ENCODE measurements around the gene CTPS1. TPM values are rescaled to one million over a fixed set of nuclear protein-coding genes. Genes with fewer than 3 reads are reported as not detected.

The CTPS1 gene
- total RNA-seq, 1 experiment from 2014 or later = 73.4 TPM

DNA sequence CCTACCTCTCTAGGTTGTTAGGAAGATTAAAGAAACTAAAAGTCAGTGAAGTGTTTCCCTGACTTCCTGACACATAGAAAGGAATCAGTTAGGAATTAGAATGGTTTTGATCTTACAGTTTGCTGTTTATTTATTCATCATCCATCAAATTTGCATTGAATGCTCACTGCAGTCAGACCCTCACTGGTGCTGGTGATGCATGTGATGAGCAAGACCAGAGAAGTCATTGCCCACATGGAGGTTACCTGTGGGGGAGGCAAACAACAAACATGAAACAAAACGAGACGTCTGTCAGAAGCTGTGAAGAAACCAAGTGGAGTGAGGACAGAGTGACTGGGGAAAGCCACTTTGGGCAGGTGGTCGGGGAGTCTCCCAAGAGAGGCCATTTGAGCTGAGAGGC, 6.4 kb downstream of the CTPS1 start:
- peaks cover 14% of the 10 kb centered on the region for H3K4me1 Mint-ChIP-seq
- TF ChIP-seq, protein P1, sequence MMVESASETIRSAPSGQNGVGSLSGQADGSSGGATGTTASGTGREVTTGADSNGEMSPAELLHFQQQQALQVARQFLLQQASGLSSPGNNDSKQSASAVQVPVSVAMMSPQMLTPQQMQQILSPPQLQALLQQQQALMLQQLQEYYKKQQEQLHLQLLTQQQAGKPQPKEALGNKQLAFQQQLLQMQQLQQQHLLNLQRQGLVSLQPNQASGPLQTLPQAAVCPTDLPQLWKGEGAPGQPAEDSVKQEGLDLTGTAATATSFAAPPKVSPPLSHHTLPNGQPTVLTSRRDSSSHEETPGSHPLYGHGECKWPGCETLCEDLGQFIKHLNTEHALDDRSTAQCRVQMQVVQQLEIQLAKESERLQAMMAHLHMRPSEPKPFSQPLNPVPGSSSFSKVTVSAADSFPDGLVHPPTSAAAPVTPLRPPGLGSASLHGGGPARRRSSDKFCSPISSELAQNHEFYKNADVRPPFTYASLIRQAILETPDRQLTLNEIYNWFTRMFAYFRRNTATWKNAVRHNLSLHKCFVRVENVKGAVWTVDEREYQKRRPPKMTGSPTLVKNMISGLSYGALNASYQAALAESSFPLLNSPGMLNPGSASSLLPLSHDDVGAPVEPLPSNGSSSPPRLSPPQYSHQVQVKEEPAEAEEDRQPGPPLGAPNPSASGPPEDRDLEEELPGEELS (CRISPR knock-in tag; IDR thresholded peaks at IDR 0.05) = no peak
- TF ChIP-seq ESRRA (CRISPR knock-in tag; IDR thresholded peaks at IDR 0.05; ENCODE audit: borderline replicate concordance) (no peak), FOXK1 (CRISPR knock-in tag; IDR thresholded peaks at IDR 0.05) (no peak), KAT7 (CRISPR knock-in tag; IDR thresholded peaks at IDR 0.05; ENCODE audit: borderline replicate concordance) (no peak), TP53 (CRISPR knock-in tag; IDR thresholded peaks at IDR 0.05) (no peak), TCF7 (CRISPR knock-in tag; IDR thresholded peaks at IDR 0.05; ENCODE audit: low read depth) (no peak), NR1H2 (CRISPR knock-in tag; IDR thresholded peaks at IDR 0.05) (no peak), OVOL2 (CRISPR knock-in tag; IDR thresholded peaks at IDR 0.05; ENCODE audit: borderline replicate concordance) (no peak), SOX15 (CRISPR knock-in tag; IDR thresholded peaks at IDR 0.05) (no peak)
- TF ChIP-seq, protein P2, sequence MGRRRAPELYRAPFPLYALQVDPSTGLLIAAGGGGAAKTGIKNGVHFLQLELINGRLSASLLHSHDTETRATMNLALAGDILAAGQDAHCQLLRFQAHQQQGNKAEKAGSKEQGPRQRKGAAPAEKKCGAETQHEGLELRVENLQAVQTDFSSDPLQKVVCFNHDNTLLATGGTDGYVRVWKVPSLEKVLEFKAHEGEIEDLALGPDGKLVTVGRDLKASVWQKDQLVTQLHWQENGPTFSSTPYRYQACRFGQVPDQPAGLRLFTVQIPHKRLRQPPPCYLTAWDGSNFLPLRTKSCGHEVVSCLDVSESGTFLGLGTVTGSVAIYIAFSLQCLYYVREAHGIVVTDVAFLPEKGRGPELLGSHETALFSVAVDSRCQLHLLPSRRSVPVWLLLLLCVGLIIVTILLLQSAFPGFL (CRISPR knock-in tag; IDR thresholded peaks at IDR 0.05; ENCODE audit: borderline replicate concordance) = no peak
- TF ChIP-seq, protein P3, sequence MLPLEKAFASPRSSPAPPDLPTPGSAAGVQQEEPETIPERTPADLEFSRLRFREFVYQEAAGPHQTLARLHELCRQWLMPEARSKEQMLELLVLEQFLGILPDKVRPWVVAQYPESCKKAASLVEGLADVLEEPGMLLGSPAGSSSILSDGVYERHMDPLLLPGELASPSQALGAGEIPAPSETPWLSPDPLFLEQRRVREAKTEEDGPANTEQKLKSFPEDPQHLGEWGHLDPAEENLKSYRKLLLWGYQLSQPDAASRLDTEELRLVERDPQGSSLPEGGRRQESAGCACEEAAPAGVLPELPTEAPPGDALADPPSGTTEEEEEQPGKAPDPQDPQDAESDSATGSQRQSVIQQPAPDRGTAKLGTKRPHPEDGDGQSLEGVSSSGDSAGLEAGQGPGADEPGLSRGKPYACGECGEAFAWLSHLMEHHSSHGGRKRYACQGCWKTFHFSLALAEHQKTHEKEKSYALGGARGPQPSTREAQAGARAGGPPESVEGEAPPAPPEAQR (CRISPR knock-in tag; IDR thresholded peaks at IDR 0.05) = no peak
- TF ChIP-seq, protein P4, sequence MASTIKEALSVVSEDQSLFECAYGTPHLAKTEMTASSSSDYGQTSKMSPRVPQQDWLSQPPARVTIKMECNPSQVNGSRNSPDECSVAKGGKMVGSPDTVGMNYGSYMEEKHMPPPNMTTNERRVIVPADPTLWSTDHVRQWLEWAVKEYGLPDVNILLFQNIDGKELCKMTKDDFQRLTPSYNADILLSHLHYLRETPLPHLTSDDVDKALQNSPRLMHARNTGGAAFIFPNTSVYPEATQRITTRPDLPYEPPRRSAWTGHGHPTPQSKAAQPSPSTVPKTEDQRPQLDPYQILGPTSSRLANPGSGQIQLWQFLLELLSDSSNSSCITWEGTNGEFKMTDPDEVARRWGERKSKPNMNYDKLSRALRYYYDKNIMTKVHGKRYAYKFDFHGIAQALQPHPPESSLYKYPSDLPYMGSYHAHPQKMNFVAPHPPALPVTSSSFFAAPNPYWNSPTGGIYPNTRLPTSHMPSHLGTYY (CRISPR knock-in tag; IDR thresholded peaks at IDR 0.05) = no peak
- TF ChIP-seq, protein P5, sequence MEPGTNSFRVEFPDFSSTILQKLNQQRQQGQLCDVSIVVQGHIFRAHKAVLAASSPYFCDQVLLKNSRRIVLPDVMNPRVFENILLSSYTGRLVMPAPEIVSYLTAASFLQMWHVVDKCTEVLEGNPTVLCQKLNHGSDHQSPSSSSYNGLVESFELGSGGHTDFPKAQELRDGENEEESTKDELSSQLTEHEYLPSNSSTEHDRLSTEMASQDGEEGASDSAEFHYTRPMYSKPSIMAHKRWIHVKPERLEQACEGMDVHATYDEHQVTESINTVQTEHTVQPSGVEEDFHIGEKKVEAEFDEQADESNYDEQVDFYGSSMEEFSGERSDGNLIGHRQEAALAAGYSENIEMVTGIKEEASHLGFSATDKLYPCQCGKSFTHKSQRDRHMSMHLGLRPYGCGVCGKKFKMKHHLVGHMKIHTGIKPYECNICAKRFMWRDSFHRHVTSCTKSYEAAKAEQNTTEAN (CRISPR knock-in tag; IDR thresholded peaks at IDR 0.05) = no peak
- TF ChIP-seq, protein P6, sequence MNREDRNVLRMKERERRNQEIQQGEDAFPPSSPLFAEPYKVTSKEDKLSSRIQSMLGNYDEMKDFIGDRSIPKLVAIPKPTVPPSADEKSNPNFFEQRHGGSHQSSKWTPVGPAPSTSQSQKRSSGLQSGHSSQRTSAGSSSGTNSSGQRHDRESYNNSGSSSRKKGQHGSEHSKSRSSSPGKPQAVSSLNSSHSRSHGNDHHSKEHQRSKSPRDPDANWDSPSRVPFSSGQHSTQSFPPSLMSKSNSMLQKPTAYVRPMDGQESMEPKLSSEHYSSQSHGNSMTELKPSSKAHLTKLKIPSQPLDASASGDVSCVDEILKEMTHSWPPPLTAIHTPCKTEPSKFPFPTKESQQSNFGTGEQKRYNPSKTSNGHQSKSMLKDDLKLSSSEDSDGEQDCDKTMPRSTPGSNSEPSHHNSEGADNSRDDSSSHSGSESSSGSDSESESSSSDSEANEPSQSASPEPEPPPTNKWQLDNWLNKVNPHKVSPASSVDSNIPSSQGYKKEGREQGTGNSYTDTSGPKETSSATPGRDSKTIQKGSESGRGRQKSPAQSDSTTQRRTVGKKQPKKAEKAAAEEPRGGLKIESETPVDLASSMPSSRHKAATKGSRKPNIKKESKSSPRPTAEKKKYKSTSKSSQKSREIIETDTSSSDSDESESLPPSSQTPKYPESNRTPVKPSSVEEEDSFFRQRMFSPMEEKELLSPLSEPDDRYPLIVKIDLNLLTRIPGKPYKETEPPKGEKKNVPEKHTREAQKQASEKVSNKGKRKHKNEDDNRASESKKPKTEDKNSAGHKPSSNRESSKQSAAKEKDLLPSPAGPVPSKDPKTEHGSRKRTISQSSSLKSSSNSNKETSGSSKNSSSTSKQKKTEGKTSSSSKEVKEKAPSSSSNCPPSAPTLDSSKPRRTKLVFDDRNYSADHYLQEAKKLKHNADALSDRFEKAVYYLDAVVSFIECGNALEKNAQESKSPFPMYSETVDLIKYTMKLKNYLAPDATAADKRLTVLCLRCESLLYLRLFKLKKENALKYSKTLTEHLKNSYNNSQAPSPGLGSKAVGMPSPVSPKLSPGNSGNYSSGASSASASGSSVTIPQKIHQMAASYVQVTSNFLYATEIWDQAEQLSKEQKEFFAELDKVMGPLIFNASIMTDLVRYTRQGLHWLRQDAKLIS (CRISPR knock-in tag; IDR thresholded peaks at IDR 0.05; ENCODE audit: borderline replicate concordance) = no peak
- TF ChIP-seq, protein P7, sequence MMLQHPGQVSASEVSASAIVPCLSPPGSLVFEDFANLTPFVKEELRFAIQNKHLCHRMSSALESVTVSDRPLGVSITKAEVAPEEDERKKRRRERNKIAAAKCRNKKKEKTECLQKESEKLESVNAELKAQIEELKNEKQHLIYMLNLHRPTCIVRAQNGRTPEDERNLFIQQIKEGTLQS (CRISPR knock-in tag; conservative IDR thresholded peaks at IDR 0.05) = no peak
- TF ChIP-seq, protein P8, sequence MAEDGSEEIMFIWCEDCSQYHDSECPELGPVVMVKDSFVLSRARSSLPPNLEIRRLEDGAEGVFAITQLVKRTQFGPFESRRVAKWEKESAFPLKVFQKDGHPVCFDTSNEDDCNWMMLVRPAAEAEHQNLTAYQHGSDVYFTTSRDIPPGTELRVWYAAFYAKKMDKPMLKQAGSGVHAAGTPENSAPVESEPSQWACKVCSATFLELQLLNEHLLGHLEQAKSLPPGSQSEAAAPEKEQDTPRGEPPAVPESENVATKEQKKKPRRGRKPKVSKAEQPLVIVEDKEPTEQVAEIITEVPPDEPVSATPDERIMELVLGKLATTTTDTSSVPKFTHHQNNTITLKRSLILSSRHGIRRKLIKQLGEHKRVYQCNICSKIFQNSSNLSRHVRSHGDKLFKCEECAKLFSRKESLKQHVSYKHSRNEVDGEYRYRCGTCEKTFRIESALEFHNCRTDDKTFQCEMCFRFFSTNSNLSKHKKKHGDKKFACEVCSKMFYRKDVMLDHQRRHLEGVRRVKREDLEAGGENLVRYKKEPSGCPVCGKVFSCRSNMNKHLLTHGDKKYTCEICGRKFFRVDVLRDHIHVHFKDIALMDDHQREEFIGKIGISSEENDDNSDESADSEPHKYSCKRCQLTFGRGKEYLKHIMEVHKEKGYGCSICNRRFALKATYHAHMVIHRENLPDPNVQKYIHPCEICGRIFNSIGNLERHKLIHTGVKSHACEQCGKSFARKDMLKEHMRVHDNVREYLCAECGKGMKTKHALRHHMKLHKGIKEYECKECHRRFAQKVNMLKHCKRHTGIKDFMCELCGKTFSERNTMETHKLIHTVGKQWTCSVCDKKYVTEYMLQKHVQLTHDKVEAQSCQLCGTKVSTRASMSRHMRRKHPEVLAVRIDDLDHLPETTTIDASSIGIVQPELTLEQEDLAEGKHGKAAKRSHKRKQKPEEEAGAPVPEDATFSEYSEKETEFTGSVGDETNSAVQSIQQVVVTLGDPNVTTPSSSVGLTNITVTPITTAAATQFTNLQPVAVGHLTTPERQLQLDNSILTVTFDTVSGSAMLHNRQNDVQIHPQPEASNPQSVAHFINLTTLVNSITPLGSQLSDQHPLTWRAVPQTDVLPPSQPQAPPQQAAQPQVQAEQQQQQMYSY (CRISPR knock-in tag; IDR thresholded peaks at IDR 0.05) = no peak
- H3K4me3 Mint-ChIP-seq = no peak overlapping the region
- ATAC-seq (no peak), DNase-seq (ENCODE audit: low spot score) (no peak)
- ChIA-PET POLR2A (no interaction called here), CTCF (interaction anchor here (0.5 to 1.1 kb wide), 2 partner anchors 37 to 369 kb away, joined by 4 read pairs; no protein-coding TSS in a partner anchor)
- no peak overlapping the region; the same call in 1 of the 2 replicates for H3K27ac Mint-ChIP-seq
- peaks cover 78% of the 10 kb centered on the region for H3K36me3 Mint-ChIP-seq
- H3K9me3 Mint-ChIP-seq = no peaks in the 10 kb centered on the region
- no peaks in the 10 kb centered on the region for H3K27me3 Mint-ChIP-seq (ENCODE audit: low read depth)
